ENCODE measurements around the gene FGFR4.

The FGFR4 gene

DNA sequence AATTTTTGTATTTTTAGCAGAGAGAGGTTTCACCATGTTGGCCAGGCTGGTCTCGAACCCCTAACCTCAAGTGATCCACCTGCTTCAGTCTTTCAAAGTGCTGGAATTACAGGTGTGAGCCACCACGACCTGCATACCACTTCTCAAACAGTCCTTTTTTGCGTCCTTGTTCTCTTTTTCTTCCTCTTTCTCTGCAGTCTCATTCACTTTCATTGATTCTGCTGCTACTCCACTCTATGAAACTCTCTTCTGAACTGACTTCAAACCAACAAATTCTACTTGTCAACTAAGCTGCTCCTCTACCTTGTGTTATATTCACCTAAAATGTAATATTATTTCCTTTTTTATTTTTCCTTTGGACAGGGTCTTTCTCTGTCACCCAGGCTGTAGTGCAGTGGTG is 54.8 kb downstream of the FGFR4 start:
- no peak overlapping the region for H2AFZ ChIP-seq (ENCODE audit: low read depth, low read length, severe bottlenecking)
- H3K4me3 ChIP-seq (ENCODE audit: insufficient read depth, low read length, poor library complexity, severe bottlenecking) = no peak overlapping the region
- no peaks in the 10 kb centered on the region for H3K9me3 ChIP-seq (ENCODE audit: insufficient read depth, low read length)
- H3K9ac ChIP-seq (ENCODE audit: low read length) = no peak overlapping the region
- H3F3A ChIP-seq (ENCODE audit: insufficient read depth) = peaks cover 62% of the 10 kb centered on the region
- peaks cover 97% of the 10 kb centered on the region for H3K79me2 ChIP-seq (ENCODE audit: insufficient read depth, low read length)
- peaks cover 41% of the 10 kb centered on the region for H3K36me3 ChIP-seq (ENCODE audit: low read length)
- peak overlapping the region; percentile 33 for H3K4me2 ChIP-seq (ENCODE audit: low read depth, low read length, poor library complexity, severe bottlenecking)
- H3K9me2 ChIP-seq (replicated peaks; ENCODE audit: insufficient read depth, low read length) = no peaks in the 10 kb centered on the region
- H4K20me1 ChIP-seq (ENCODE audit: low read depth, low read length) = no peaks in the 10 kb centered on the region
- peak overlapping the region; percentile 69 for H3K27ac ChIP-seq (ENCODE audit: low read depth, low read length)
- H3K27me3 ChIP-seq (ENCODE audit: low read length) = no peaks in the 10 kb centered on the region
- no peak for TF ChIP-seq EZH2phosphoT487 (conservative IDR thresholded peaks at IDR 0.05; ENCODE audit: low read length)
- TF ChIP-seq, protein P1, sequence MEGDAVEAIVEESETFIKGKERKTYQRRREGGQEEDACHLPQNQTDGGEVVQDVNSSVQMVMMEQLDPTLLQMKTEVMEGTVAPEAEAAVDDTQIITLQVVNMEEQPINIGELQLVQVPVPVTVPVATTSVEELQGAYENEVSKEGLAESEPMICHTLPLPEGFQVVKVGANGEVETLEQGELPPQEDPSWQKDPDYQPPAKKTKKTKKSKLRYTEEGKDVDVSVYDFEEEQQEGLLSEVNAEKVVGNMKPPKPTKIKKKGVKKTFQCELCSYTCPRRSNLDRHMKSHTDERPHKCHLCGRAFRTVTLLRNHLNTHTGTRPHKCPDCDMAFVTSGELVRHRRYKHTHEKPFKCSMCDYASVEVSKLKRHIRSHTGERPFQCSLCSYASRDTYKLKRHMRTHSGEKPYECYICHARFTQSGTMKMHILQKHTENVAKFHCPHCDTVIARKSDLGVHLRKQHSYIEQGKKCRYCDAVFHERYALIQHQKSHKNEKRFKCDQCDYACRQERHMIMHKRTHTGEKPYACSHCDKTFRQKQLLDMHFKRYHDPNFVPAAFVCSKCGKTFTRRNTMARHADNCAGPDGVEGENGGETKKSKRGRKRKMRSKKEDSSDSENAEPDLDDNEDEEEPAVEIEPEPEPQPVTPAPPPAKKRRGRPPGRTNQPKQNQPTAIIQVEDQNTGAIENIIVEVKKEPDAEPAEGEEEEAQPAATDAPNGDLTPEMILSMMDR (IDR thresholded peaks at IDR 0.05; ENCODE audit: insufficient read depth, low read length, poor library complexity, severe bottlenecking) = no peak

DNA sequence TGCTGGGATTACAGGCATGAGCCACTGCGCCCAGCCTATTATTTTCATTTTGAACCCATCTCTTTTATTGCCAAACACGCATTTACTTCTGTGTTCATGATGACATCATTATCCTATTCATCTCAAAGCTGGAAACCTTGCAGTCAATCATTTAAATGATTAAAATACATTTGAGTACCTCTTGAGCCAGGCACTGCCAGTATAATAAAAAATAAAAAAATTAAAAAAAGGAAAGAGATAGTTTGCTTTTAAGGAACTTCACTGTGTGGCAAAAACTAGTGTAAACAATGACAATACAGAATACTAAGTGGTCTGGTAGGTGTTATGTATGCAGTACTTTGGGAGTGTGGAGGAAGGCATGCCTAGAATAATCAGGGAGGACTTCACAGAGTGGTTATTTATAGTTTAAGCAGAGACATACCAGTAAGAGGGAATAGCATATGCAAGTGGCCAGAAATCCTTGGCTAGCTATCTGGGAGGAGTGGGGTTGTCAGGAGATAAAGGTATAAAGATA is 55.4 kb downstream of the FGFR4 start:
- peak overlapping the region; percentile 33 for H3K4me2 ChIP-seq (ENCODE audit: low read depth, low read length, poor library complexity, severe bottlenecking)
- H3K79me2 ChIP-seq (ENCODE audit: insufficient read depth, low read length) = peaks cover 96% of the 10 kb centered on the region
- H3K36me3 ChIP-seq (ENCODE audit: low read length) = peaks cover 35% of the 10 kb centered on the region

DNA sequence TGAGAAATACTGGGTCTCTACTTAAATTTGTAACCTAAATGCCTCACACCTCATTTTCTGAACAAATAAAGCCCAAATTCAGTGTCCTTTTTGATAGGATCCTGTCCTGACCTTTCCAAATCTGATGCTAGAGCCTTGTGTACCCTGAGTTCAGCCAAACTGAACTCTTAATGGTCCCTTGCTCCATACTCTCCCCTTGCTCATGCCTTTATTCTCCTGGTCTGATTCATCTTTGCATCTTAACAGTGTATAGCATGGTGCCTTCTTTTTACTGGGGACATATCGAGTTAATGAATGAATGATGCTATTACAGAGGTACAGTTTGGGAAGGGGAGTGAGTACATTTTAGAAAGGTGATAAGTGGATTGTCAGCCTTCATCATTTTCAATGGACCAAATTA is 56.1 kb downstream of the FGFR4 start:
- Histone ChIP-seq H3K9ac (ENCODE audit: low read length) (peak overlapping the region; percentile 2; the same call in 1 of the 2 replicates), H3K4me3 (ENCODE audit: insufficient read depth, low read length, poor library complexity, severe bottlenecking) (no peak overlapping the region), H4K20me1 (ENCODE audit: low read depth, low read length) (no peaks in the 10 kb centered on the region), H3K27ac (ENCODE audit: low read depth, low read length) (peak overlapping the region; percentile 69), H3K79me2 (ENCODE audit: insufficient read depth, low read length) (peaks cover 96% of the 10 kb centered on the region), H3K9me2 (replicated peaks; ENCODE audit: insufficient read depth, low read length) (no peaks in the 10 kb centered on the region), H2AFZ (ENCODE audit: low read depth, low read length, severe bottlenecking) (no peak overlapping the region), H3K4me2 (ENCODE audit: low read depth, low read length, poor library complexity, severe bottlenecking) (peak overlapping the region; percentile 33), H3F3A (ENCODE audit: insufficient read depth) (peaks cover 54% of the 10 kb centered on the region), H3K9me3 (ENCODE audit: insufficient read depth, low read length) (no peaks in the 10 kb centered on the region), H3K27me3 (ENCODE audit: low read length) (no peaks in the 10 kb centered on the region), H3K36me3 (ENCODE audit: low read length) (peaks cover 29% of the 10 kb centered on the region)
- TF ChIP-seq, protein P1 (IDR thresholded peaks at IDR 0.05; ENCODE audit: insufficient read depth, low read length, poor library complexity, severe bottlenecking) = no peak
- no peak for TF ChIP-seq EZH2phosphoT487 (conservative IDR thresholded peaks at IDR 0.05; ENCODE audit: low read length)

More for the DNA sequence above, 55.4 kb downstream of the FGFR4 start:
- H3K4me3 ChIP-seq (ENCODE audit: insufficient read depth, low read length, poor library complexity, severe bottlenecking) = no peak overlapping the region
- H3K27me3 ChIP-seq (ENCODE audit: low read length) = no peaks in the 10 kb centered on the region
- no peaks in the 10 kb centered on the region for H3K9me2 ChIP-seq (replicated peaks; ENCODE audit: insufficient read depth, low read length)
- H3K27ac ChIP-seq (ENCODE audit: low read depth, low read length) = peak overlapping the region; percentile 69
- TF ChIP-seq EZH2phosphoT487 (conservative IDR thresholded peaks at IDR 0.05; ENCODE audit: low read length) = no peak
- TF ChIP-seq, protein P1 (IDR thresholded peaks at IDR 0.05; ENCODE audit: insufficient read depth, low read length, poor library complexity, severe bottlenecking) = no peak
- no peaks in the 10 kb centered on the region for H4K20me1 ChIP-seq (ENCODE audit: low read depth, low read length)
- peaks cover 56% of the 10 kb centered on the region for H3F3A ChIP-seq (ENCODE audit: insufficient read depth)
- H3K9me3 ChIP-seq (ENCODE audit: insufficient read depth, low read length) = no peaks in the 10 kb centered on the region
- peak overlapping the region; percentile 2; the same call in 1 of the 2 replicates for H3K9ac ChIP-seq (ENCODE audit: low read length)
- H2AFZ ChIP-seq (ENCODE audit: low read depth, low read length, severe bottlenecking) = no peak overlapping the region

All from SU-DHL-6 (cell line).